AG10803 (cell line): ENCODE measurements around the gene INSYN2B.

Experiments
- DNase-seq: peaks from one replicate; pipeline ENCODE4 v3.0.0; 2010; ENCODE audit warnings: low read depth
- H3K4me3 ChIP-seq: 2 replicates; pipeline ENCODE4 v1.5.1; 2011; ENCODE audit warnings: mild to moderate bottlenecking, low read length, control low read depth
- CTCF ChIP-seq: conservative IDR thresholded peaks from 2 replicates; pipeline ENCODE4 v1.5.1; 2011; ENCODE audit warnings: mild to moderate bottlenecking, low read length, control low read depth, inconsistent platforms

Gene INSYN2B

GRCh38 chr5:169910393-169910792, 69.9 kb downstream of the INSYN2B start:
- no peak for DNase-seq
- TF ChIP-seq CTCF, result no peak
- no peak overlapping the region for H3K4me3 ChIP-seq

- no peak overlapping the region for H3K4me3 ChIP-seq
- no peak for DNase-seq
- no peak for TF ChIP-seq CTCF
These were observed 70.3 kb downstream of the INSYN2B start for GRCh38 chr5:169909945-169910344.

GRCh38 chr5:169908864-169909263, 71.4 kb downstream of the INSYN2B start:
- no peak overlapping the region for H3K4me3 ChIP-seq
- no peak for DNase-seq

GRCh38 chr5:169906745-169907649, 73.3 kb downstream of the INSYN2B start:
- TF ChIP-seq CTCF, result no peak
- DNase-seq, result peak; percentile 77
- H3K4me3 ChIP-seq, result no peak overlapping the region

More at GRCh38 chr5:169908864-169909263, 71.4 kb downstream of the INSYN2B start:
- no peak for TF ChIP-seq CTCF

- DNase-seq, result no peak
- H3K4me3 ChIP-seq, result no peak overlapping the region
- TF ChIP-seq CTCF, result no peak
These were observed 75.3 kb downstream of the INSYN2B start for GRCh38 chr5:169905017-169905416.

- H3K4me3 ChIP-seq, result no peak overlapping the region
- no peak for DNase-seq
- TF ChIP-seq CTCF, result no peak
These were observed 75.8 kb downstream of the INSYN2B start for GRCh38 chr5:169904508-169904907.

GRCh38 chr5:169904059-169904458, 76.2 kb downstream of the INSYN2B start:
- peak; percentile 72 for DNase-seq
- no peak overlapping the region for H3K4me3 ChIP-seq
- TF ChIP-seq CTCF, result no peak
